ENCODE data around the gene LYPD1. TPM values are rescaled to one million over a fixed set of nuclear protein-coding genes. Genes with fewer than 3 reads are reported as not detected.

Gene LYPD1
- total RNA-seq, 1 experiment from 2014 or later, result not detected

DNA sequence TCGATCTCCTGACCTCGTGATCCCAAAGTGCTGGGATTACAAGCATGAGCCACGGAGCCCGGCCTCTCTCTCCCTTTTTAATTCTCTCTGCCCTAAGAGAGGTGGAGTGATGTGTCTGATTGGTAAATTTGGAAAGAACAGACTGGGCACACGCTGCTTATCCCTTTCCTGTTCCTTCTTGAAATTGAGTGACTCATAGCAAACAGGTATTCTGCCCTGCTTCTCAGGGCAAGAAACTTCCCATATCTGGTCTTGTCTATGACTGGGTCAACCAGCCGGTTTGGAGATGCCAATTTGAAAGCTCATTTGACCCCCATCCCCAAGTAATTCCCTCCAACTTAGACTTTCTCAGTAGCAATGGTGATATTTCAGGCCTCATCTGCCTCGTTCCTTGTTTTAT lies 15.0 kb downstream of the LYPD1 start:
- TF ChIP-seq, protein P1, sequence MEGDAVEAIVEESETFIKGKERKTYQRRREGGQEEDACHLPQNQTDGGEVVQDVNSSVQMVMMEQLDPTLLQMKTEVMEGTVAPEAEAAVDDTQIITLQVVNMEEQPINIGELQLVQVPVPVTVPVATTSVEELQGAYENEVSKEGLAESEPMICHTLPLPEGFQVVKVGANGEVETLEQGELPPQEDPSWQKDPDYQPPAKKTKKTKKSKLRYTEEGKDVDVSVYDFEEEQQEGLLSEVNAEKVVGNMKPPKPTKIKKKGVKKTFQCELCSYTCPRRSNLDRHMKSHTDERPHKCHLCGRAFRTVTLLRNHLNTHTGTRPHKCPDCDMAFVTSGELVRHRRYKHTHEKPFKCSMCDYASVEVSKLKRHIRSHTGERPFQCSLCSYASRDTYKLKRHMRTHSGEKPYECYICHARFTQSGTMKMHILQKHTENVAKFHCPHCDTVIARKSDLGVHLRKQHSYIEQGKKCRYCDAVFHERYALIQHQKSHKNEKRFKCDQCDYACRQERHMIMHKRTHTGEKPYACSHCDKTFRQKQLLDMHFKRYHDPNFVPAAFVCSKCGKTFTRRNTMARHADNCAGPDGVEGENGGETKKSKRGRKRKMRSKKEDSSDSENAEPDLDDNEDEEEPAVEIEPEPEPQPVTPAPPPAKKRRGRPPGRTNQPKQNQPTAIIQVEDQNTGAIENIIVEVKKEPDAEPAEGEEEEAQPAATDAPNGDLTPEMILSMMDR (IDR thresholded peaks at IDR 0.05 in 2 of 3, conservative IDR thresholded peaks at IDR 0.05 in 1 of 3; ENCODE audit: borderline replicate concordance in 1 of 3, insufficient read depth in 1 of 3, low read depth in 2 of 3, low read length in 2 of 3), result no peak
- no peak for TF ChIP-seq SRF (IDR thresholded peaks at IDR 0.05; ENCODE audit: low read depth)
- TF ChIP-seq, protein P2, sequence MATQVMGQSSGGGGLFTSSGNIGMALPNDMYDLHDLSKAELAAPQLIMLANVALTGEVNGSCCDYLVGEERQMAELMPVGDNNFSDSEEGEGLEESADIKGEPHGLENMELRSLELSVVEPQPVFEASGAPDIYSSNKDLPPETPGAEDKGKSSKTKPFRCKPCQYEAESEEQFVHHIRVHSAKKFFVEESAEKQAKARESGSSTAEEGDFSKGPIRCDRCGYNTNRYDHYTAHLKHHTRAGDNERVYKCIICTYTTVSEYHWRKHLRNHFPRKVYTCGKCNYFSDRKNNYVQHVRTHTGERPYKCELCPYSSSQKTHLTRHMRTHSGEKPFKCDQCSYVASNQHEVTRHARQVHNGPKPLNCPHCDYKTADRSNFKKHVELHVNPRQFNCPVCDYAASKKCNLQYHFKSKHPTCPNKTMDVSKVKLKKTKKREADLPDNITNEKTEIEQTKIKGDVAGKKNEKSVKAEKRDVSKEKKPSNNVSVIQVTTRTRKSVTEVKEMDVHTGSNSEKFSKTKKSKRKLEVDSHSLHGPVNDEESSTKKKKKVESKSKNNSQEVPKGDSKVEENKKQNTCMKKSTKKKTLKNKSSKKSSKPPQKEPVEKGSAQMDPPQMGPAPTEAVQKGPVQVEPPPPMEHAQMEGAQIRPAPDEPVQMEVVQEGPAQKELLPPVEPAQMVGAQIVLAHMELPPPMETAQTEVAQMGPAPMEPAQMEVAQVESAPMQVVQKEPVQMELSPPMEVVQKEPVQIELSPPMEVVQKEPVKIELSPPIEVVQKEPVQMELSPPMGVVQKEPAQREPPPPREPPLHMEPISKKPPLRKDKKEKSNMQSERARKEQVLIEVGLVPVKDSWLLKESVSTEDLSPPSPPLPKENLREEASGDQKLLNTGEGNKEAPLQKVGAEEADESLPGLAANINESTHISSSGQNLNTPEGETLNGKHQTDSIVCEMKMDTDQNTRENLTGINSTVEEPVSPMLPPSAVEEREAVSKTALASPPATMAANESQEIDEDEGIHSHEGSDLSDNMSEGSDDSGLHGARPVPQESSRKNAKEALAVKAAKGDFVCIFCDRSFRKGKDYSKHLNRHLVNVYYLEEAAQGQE (IDR thresholded peaks at IDR 0.05; ENCODE audit: low read depth), result no peak
- no peak for TF ChIP-seq POLR2A (IDR thresholded peaks at IDR 0.05; ENCODE audit: borderline replicate concordance, extremely low read depth, insufficient read depth, insufficient read length)
- TF ChIP-seq ZFX (IDR thresholded peaks at IDR 0.05), result no peak
- TF ChIP-seq FOSL1 (IDR thresholded peaks at IDR 0.05; ENCODE audit: low read depth), result no peak
- TF ChIP-seq, protein P3, sequence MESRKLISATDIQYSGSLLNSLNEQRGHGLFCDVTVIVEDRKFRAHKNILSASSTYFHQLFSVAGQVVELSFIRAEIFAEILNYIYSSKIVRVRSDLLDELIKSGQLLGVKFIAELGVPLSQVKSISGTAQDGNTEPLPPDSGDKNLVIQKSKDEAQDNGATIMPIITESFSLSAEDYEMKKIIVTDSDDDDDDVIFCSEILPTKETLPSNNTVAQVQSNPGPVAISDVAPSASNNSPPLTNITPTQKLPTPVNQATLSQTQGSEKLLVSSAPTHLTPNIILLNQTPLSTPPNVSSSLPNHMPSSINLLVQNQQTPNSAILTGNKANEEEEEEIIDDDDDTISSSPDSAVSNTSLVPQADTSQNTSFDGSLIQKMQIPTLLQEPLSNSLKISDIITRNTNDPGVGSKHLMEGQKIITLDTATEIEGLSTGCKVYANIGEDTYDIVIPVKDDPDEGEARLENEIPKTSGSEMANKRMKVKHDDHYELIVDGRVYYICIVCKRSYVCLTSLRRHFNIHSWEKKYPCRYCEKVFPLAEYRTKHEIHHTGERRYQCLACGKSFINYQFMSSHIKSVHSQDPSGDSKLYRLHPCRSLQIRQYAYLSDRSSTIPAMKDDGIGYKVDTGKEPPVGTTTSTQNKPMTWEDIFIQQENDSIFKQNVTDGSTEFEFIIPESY (IDR thresholded peaks at IDR 0.05; ENCODE audit: extremely low read depth, insufficient replicate concordance, low read length), result no peak
- TF ChIP-seq, protein P4, sequence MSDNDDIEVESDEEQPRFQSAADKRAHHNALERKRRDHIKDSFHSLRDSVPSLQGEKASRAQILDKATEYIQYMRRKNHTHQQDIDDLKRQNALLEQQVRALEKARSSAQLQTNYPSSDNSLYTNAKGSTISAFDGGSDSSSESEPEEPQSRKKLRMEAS (IDR thresholded peaks at IDR 0.05), result no peak
- no peak for TF ChIP-seq ZNF274 (IDR thresholded peaks at IDR 0.05; ENCODE audit: low read depth, low read length)
- no peak for TF ChIP-seq RAD21 (IDR thresholded peaks at IDR 0.05; ENCODE audit: low read depth)
- no peaks in the 10 kb centered on the region for H3K4me1 ChIP-seq (ENCODE audit: control insufficient read depth in 1 of 2, insufficient read depth in 2 of 2, low read length in 2 of 2)
- H3K36me3 ChIP-seq (ENCODE audit: control insufficient read depth in 1 of 2, insufficient read depth in 2 of 2, low read length in 2 of 2), result no peaks in the 10 kb centered on the region
- H3K9me3 ChIP-seq (ENCODE audit: control insufficient read depth in 1 of 2, insufficient read depth in 1 of 2, low read depth in 1 of 2, low read length in 2 of 2), result no peaks in the 10 kb centered on the region
- ATAC-seq, result no peak
- no peak overlapping the region for H3K9ac ChIP-seq (ENCODE audit: low read length)
- H3K4me3 ChIP-seq (replicated peaks in 1 of 2; ENCODE audit: low read depth in 1 of 2, low read length in 2 of 2), result no peak overlapping the region
- no peak for DNase-seq (ENCODE audit: low read depth, low spot score)
- intact Hi-C loops (cut with micrococcal nuclease), result loop anchor here (5.0 kb wide), 1 partner anchor 388 kb away; no protein-coding TSS in a partner anchor
- H3K27me3 ChIP-seq (ENCODE audit: insufficient read depth, low read length), result peaks cover 19% of the 10 kb centered on the region; the same call in 1 of the 2 replicates
- H3K27ac ChIP-seq (ENCODE audit: low read depth, low read length), result no peak overlapping the region
- ChIA-PET POLR2A (no interaction called here), CTCF (no interaction called here), RAD21 (ENCODE audit: low non-redundant PET in 1 of 2, low total read pairs in 2 of 2, uncharacterized antibody in 2 of 2, unreplicated experiment in 2 of 2) (no interaction called here)
- H4K20me1 ChIP-seq (ENCODE audit: insufficient read depth), result no peaks in the 10 kb centered on the region
- no peaks in the 10 kb centered on the region for H3K79me2 ChIP-seq (ENCODE audit: insufficient read depth, low read length)
- H2AFZ ChIP-seq (ENCODE audit: low read depth, low read length, poor library complexity, severe bottlenecking), result no peak overlapping the region
- no peaks in the 10 kb centered on the region for H3K9me2 ChIP-seq (ENCODE audit: insufficient read depth)
- H3K4me2 ChIP-seq (ENCODE audit: low read length), result no peak overlapping the region
- BruUV-seq (replicated peaks), result no TSS peak
